ENCODE data around the gene FRMD4B.
"Not testable (repeated sequence)": the region's sequence is repeated elsewhere in the genome, so short reads cannot be mapped to it uniquely, and the experiment has no call there.

DNA sequence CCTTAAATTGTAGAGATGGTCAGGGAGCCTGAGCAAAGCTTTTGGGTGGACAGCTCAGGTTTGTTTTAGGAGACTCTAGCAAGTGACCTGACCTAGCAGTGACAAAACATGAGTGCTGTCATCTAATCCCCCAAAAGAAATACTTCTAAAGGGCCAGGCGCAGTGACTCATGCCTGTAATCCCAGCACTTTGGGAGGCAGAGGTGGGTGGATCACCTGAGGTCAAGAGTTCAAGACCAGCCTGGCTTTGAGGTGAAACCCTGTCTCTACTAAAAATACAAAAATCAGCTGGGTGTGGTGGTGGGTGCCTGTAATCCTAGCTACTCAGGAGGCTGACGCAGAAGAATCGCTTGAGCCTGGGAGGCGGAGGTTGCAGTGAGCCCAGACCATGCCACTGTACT is 150.7 kb downstream of the FRMD4B start:
- TF ChIP-seq, protein P1, sequence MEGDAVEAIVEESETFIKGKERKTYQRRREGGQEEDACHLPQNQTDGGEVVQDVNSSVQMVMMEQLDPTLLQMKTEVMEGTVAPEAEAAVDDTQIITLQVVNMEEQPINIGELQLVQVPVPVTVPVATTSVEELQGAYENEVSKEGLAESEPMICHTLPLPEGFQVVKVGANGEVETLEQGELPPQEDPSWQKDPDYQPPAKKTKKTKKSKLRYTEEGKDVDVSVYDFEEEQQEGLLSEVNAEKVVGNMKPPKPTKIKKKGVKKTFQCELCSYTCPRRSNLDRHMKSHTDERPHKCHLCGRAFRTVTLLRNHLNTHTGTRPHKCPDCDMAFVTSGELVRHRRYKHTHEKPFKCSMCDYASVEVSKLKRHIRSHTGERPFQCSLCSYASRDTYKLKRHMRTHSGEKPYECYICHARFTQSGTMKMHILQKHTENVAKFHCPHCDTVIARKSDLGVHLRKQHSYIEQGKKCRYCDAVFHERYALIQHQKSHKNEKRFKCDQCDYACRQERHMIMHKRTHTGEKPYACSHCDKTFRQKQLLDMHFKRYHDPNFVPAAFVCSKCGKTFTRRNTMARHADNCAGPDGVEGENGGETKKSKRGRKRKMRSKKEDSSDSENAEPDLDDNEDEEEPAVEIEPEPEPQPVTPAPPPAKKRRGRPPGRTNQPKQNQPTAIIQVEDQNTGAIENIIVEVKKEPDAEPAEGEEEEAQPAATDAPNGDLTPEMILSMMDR (IDR thresholded peaks at IDR 0.05), result not testable (repeated sequence)
- TF ChIP-seq POLR2A (IDR thresholded peaks at IDR 0.05; ENCODE audit: low read depth), result not testable (repeated sequence)

Measured in esophagus muscularis mucosa (tissue), 3 donors.